ENCODE results near the gene OR2V1.
"Not testable (repeated sequence)": the region's sequence is repeated elsewhere in the genome, so short reads cannot be mapped to it uniquely, and the experiment has no call there.

The OR2V1 gene

GRCh38 chr5:181130832-181131496 lies at the start of gene OR2V1:
OR2V1 (minus strand) TSS chr5:181131169; CDS start chr5:181125304, 5,865 bp downstream.
- no peak for DNase-seq (ENCODE audit: low spot score)

GRCh38 chr5:181177559-181177958 lies 46.6 kb upstream of the OR2V1 start:
- not testable (repeated sequence) for DNase-seq (ENCODE audit: low spot score)

- DNase-seq (ENCODE audit: low spot score) = no peak
Measured at GRCh38 chr5:181176254-181176952, 45.4 kb upstream of the OR2V1 start.

- DNase-seq (ENCODE audit: low spot score) = peak; percentile 91
Measured at GRCh38 chr5:181173420-181174342, 42.7 kb upstream of the OR2V1 start.

GRCh38 chr5:181173027-181173419 lies 42.1 kb upstream of the OR2V1 start:
- peak; percentile 66 for DNase-seq (ENCODE audit: low spot score)

GRCh38 chr5:181171782-181172181 lies 40.8 kb upstream of the OR2V1 start:
- no peak for DNase-seq (ENCODE audit: low spot score)

GRCh38 chr5:181170996-181171395 lies 40.0 kb upstream of the OR2V1 start:
- DNase-seq (ENCODE audit: low spot score) = no peak

GRCh38 chr5:181170237-181170825 lies 39.4 kb upstream of the OR2V1 start:
- no peak for DNase-seq (ENCODE audit: low spot score)

GRCh38 chr5:181169459-181170236 lies 38.7 kb upstream of the OR2V1 start:
- not testable (repeated sequence) for DNase-seq (ENCODE audit: low spot score)

- no peak for DNase-seq (ENCODE audit: low spot score)
Measured at GRCh38 chr5:181168595-181169118, 37.7 kb upstream of the OR2V1 start.

- no peak for DNase-seq (ENCODE audit: low spot score)
Measured at GRCh38 chr5:181167814-181168488, 37.0 kb upstream of the OR2V1 start.

- no peak for DNase-seq (ENCODE audit: low spot score)
Measured at GRCh38 chr5:181166812-181167733, 36.1 kb upstream of the OR2V1 start.

- DNase-seq (ENCODE audit: low spot score) = no peak
Measured at GRCh38 chr5:181164076-181164952, 33.3 kb upstream of the OR2V1 start.

- no peak for DNase-seq (ENCODE audit: low spot score)
Measured at GRCh38 chr5:181163487-181164075, 32.6 kb upstream of the OR2V1 start.

- no peak for DNase-seq (ENCODE audit: low spot score)
Measured at GRCh38 chr5:181161534-181162175, 30.7 kb upstream of the OR2V1 start.

GRCh38 chr5:181160755-181161533 lies 30.0 kb upstream of the OR2V1 start:
- peak; percentile 65 for DNase-seq (ENCODE audit: low spot score)
